HuH-7 (cell line): Measurements from ENCODE around the gene INSIG1.

Experiments
- DNase-seq: peaks from one replicate; pipeline ENCODE4 v3.0.0; 2011; ENCODE audit warnings: low spot score

Gene INSIG1

GRCh38 chr7:155303039-155303593 lies 5.4 kb downstream of the INSIG1 start:
- no peak for DNase-seq

- DNase-seq: no peak
Observed at GRCh38 chr7:155303897-155304296, 6.2 kb downstream of the INSIG1 start.

- DNase-seq: no peak
Observed at GRCh38 chr7:155305231-155305904, 7.7 kb downstream of the INSIG1 start.

- no peak for DNase-seq
Observed at GRCh38 chr7:155306673-155307470, 9.2 kb downstream of the INSIG1 start.

- DNase-seq: no peak
Observed at GRCh38 chr7:155308330-155309020, 10.8 kb downstream of the INSIG1 start.

- DNase-seq: no peak
Observed at GRCh38 chr7:155309021-155309338, 11.3 kb downstream of the INSIG1 start.

- no peak for DNase-seq
Observed at GRCh38 chr7:155310425-155311114, 12.9 kb downstream of the INSIG1 start.

- DNase-seq: no peak
Observed at GRCh38 chr7:155311826-155312537, 14.3 kb downstream of the INSIG1 start.

GRCh38 chr7:155312633-155313032 lies 15.0 kb downstream of the INSIG1 start:
- DNase-seq: no peak

- no peak for DNase-seq
Observed at GRCh38 chr7:155313096-155313495, 15.4 kb downstream of the INSIG1 start.

- DNase-seq: no peak
Observed at GRCh38 chr7:155315977-155316376, 18.3 kb downstream of the INSIG1 start.

GRCh38 chr7:155316427-155317113 lies 18.9 kb downstream of the INSIG1 start:
- DNase-seq: peak; percentile 72

GRCh38 chr7:155317114-155317434 lies 19.4 kb downstream of the INSIG1 start:
- no peak for DNase-seq

GRCh38 chr7:155318245-155318644 lies 20.6 kb downstream of the INSIG1 start:
- no peak for DNase-seq

GRCh38 chr7:155322530-155322929 lies 24.9 kb downstream of the INSIG1 start:
- DNase-seq: no peak

GRCh38 chr7:155323001-155323638 lies 25.4 kb downstream of the INSIG1 start:
- no peak for DNase-seq

GRCh38 chr7:155324012-155324917 lies 26.6 kb downstream of the INSIG1 start:
- no peak for DNase-seq

- no peak for DNase-seq
Observed at GRCh38 chr7:155324918-155325235, 27.2 kb downstream of the INSIG1 start.

- no peak for DNase-seq
Observed at GRCh38 chr7:155326385-155326784, 28.7 kb downstream of the INSIG1 start.
